Liver (tissue), 9 donors: ENCODE data around the gene CELF1. TPM values are rescaled to one million over a fixed set of nuclear protein-coding genes. Genes with fewer than 3 reads are reported as not detected.

Experiments used
- DNase-seq: peaks from one replicate; pipeline ENCODE4 v3.0.0-alpha.2; 2017; ENCODE audit warnings: low spot score
- H3K27ac ChIP-seq, 2 donors: one replicate each; pipeline ENCODE4 v1.7.0; 2013; ENCODE audit warnings: inconsistent platforms in 2 of 2, low read length in 2 of 2, control low read depth in 1 of 2, low read depth in 1 of 2, mild to moderate bottlenecking in 1 of 2
- H3K27me3 ChIP-seq, 4 donors: one replicate each; pipeline versions ENCODE4 v1.6.1 to v1.7.0; 2013; ENCODE audit warnings: low read length in 3 of 4, inconsistent platforms in 1 of 4, mild to moderate bottlenecking in 1 of 4, moderate library complexity in 1 of 4; ENCODE audit not compliant: control insufficient read depth in 4 of 4, insufficient read depth in 4 of 4
- H3K36me3 ChIP-seq, 4 donors: one replicate each; pipeline versions ENCODE4 v1.6.1 to v1.7.0; 2013; ENCODE audit warnings: low read length in 3 of 4, mild to moderate bottlenecking in 3 of 4, low read depth in 1 of 4, moderate library complexity in 1 of 4; ENCODE audit not compliant: control insufficient read depth in 4 of 4, insufficient read depth in 3 of 4
- H3K4me1 ChIP-seq, 4 donors: one replicate each; pipeline versions ENCODE4 v1.6.1 to v1.7.0; 2013; ENCODE audit warnings: low read length in 3 of 4, mild to moderate bottlenecking in 3 of 4, moderate library complexity in 1 of 4; ENCODE audit not compliant: control insufficient read depth in 4 of 4, insufficient read depth in 4 of 4
- H3K4me3 ChIP-seq, 3 donors: one replicate each; pipeline versions ENCODE4 v1.6.1 to v1.7.0; 2013; ENCODE audit warnings: low read length in 3 of 3, control low read depth in 1 of 3, low read depth in 1 of 3, mild to moderate bottlenecking in 1 of 3
- H3K9ac ChIP-seq, 2 donors: one replicate each; pipeline ENCODE4 v1.7.0; 2013; ENCODE audit warnings: low read length in 2 of 2, mild to moderate bottlenecking in 2 of 2, moderate library complexity in 2 of 2, control low read depth in 1 of 2, low read depth in 1 of 2
- H3K9me3 ChIP-seq, 4 donors: one replicate each; pipeline versions ENCODE4 v1.6.1 to v1.7.0; 2013; ENCODE audit warnings: low read length in 3 of 4; ENCODE audit not compliant: control insufficient read depth in 4 of 4
- EGR1 ChIP-seq, 2 donors: IDR thresholded peaks; 2 replicates each; pipeline ENCODE4 v1.6.1; 2016 to 2018; ENCODE audit warnings: antibody characterized with exemption in 2 of 2, low read depth in 2 of 2
- FOXA2 ChIP-seq: IDR thresholded peaks from 2 replicates; pipeline ENCODE4 v1.6.1; 2016; ENCODE audit warnings: antibody characterized with exemption
- GABPA ChIP-seq, 2 donors: IDR thresholded peaks in 1 of 2; conservative IDR thresholded peaks in 1 of 2; 2 replicates each; pipeline ENCODE4 v1.6.1; 2016; ENCODE audit warnings: antibody characterized with exemption in 2 of 2, mild to moderate bottlenecking in 1 of 2, moderate library complexity in 1 of 2
- HNF4A ChIP-seq, 2 donors: conservative IDR thresholded peaks; 2 replicates each; pipeline ENCODE4 v1.6.1; 2016; ENCODE audit warnings: antibody characterized with exemption in 2 of 2, mild to moderate bottlenecking in 2 of 2
- JUND ChIP-seq, 2 donors: IDR thresholded peaks; 2 replicates each; pipeline ENCODE4 v1.6.1; 2016; ENCODE audit warnings: antibody characterized with exemption in 2 of 2
- NR2F2 ChIP-seq: IDR thresholded peaks from 2 replicates; pipeline ENCODE4 v1.6.1; 2016; ENCODE audit warnings: antibody characterized with exemption
- RAD21 ChIP-seq, 2 donors: IDR thresholded peaks; 2 replicates each; pipeline ENCODE4 v1.6.1; 2016; ENCODE audit warnings: antibody characterized with exemption in 2 of 2, mild to moderate bottlenecking in 2 of 2
- REST ChIP-seq: IDR thresholded peaks from 2 replicates; pipeline ENCODE4 v1.6.1; 2016; ENCODE audit warnings: antibody characterized with exemption, mild to moderate bottlenecking
- TAF1 ChIP-seq: conservative IDR thresholded peaks from 2 replicates; pipeline ENCODE4 v1.6.1; 2016; ENCODE audit warnings: antibody characterized with exemption, mild to moderate bottlenecking
- YY1 ChIP-seq: IDR thresholded peaks from 2 replicates; pipeline ENCODE4 v1.6.1; 2016; ENCODE audit warnings: antibody characterized with exemption, mild to moderate bottlenecking
- WGBS: extraction: QIAGEN DNeasy Blood & Tissue Kit; methylation state at CpG from one replicate; pipeline ENCODE4 v1.1.7; 2013; 5-methylcytosine and 5-hydroxymethylcytosine counted together
- polyA plus RNA-seq, 2 donors: library from polyadenylated mRNA; stranded (reverse) in 1 of 2; unstranded in 1 of 2; fragments of 200-250 nt in 1 of 2; fragments of >200 nt in 1 of 2; fragmentation: Nextera tagmentation in 1 of 2; extraction: Ambion mirVana in 1 of 2; gene quantifications; one replicate each; pipeline versions ENCODE4 v1.2.1 to v1.2.3, GENCODE V29; 2013 to 2015
- total RNA-seq, 2 donors: library from RNA; depleted of rRNA; stranded (reverse); fragments of >200 nt; gene quantifications; one replicate each; pipeline ENCODE4 v1.2.3, GENCODE V29; 2014
- TF ChIP-seq, protein P1 (sequence below): fragments of 150-350 bp; IDR thresholded peaks from 2 replicates; pipeline ENCODE4 v1.5.1; 2017; ENCODE audit warnings: improper control_type of control experiment, low read depth, low read length; ENCODE audit not compliant: missing input control
- TF ChIP-seq, protein P2 (sequence below): IDR thresholded peaks from 2 replicates; pipeline ENCODE4 v1.6.1; 2016; ENCODE audit warnings: antibody characterized with exemption
- donor health status: healthy.
- donor health status: healthy.
- donor health status: healthy.
- donor health status: healthy.
- donor health status: healthy.

The CELF1 gene
- total and polyA plus RNA-seq, 4 donors = 23.5 to 139 (median 60.3) TPM

- 1% methylated on average over 14 of the region's 14 CpGs for WGBS
- H3K36me3 ChIP-seq = peaks cover 5 to 29% (median 21%) of the 10 kb centered on the region in 4 donors
- peak overlapping the region; percentile 83 to 94 for H3K27ac ChIP-seq
- H3K9ac ChIP-seq = peak overlapping the region; percentile 85 to 100
- H3K4me3 ChIP-seq = peak overlapping the region; percentile 93 to 100 (median 97)
- TF ChIP-seq YY1 = no peak
- no peak for TF ChIP-seq TAF1
- TF ChIP-seq REST = no peak
- TF ChIP-seq FOXA2 = no peak
- TF ChIP-seq EGR1 (IDR thresholded peaks at IDR 0.05; ENCODE audit: low read depth in 2 of 2) = no peak
- no peak for DNase-seq
- H3K27me3 ChIP-seq = no peaks in the 10 kb centered on the region
- no peaks in the 10 kb centered on the region for H3K9me3 ChIP-seq
- peaks cover 4 to 21% (median 16%) of the 10 kb centered on the region in 4 donors for H3K4me1 ChIP-seq
Observed at GRCh38 chr11:47425611-47426010, 127.3 kb downstream of the CELF1 start.

- Histone ChIP-seq H3K36me3 (peaks cover 11 to 64% (median 28%) of the 10 kb centered on the region in 4 donors), H3K27ac (no peak overlapping the region), H3K27me3 (no peaks in the 10 kb centered on the region), H3K4me1 (no peaks in the 10 kb centered on the region), H3K4me3 (no peak overlapping the region), H3K9ac (no peak overlapping the region), H3K9me3 (no peaks in the 10 kb centered on the region)
- no peak for DNase-seq
- 89% methylated on average over 23 of the region's 23 CpGs for WGBS
- TF ChIP-seq, protein P1, sequence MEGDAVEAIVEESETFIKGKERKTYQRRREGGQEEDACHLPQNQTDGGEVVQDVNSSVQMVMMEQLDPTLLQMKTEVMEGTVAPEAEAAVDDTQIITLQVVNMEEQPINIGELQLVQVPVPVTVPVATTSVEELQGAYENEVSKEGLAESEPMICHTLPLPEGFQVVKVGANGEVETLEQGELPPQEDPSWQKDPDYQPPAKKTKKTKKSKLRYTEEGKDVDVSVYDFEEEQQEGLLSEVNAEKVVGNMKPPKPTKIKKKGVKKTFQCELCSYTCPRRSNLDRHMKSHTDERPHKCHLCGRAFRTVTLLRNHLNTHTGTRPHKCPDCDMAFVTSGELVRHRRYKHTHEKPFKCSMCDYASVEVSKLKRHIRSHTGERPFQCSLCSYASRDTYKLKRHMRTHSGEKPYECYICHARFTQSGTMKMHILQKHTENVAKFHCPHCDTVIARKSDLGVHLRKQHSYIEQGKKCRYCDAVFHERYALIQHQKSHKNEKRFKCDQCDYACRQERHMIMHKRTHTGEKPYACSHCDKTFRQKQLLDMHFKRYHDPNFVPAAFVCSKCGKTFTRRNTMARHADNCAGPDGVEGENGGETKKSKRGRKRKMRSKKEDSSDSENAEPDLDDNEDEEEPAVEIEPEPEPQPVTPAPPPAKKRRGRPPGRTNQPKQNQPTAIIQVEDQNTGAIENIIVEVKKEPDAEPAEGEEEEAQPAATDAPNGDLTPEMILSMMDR = no peak
- TF ChIP-seq NR2F2 = no peak
- no peak for TF ChIP-seq JUND (IDR thresholded peaks at IDR 0.05)
- TF ChIP-seq RAD21 (IDR thresholded peaks at IDR 0.05) = no peak
- TF ChIP-seq REST = no peak
- TF ChIP-seq, protein P2, sequence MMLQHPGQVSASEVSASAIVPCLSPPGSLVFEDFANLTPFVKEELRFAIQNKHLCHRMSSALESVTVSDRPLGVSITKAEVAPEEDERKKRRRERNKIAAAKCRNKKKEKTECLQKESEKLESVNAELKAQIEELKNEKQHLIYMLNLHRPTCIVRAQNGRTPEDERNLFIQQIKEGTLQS = no peak
- no peak for TF ChIP-seq HNF4A (conservative IDR thresholded peaks at IDR 0.05)
- no peak for TF ChIP-seq GABPA (IDR thresholded peaks at IDR 0.05 in 1 of 2, conservative IDR thresholded peaks at IDR 0.05 in 1 of 2)
Observed at GRCh38 chr11:47418454-47419259, 134.3 kb downstream of the CELF1 start.
